ENCODE measurements around the gene OR1F1.

DNA sequence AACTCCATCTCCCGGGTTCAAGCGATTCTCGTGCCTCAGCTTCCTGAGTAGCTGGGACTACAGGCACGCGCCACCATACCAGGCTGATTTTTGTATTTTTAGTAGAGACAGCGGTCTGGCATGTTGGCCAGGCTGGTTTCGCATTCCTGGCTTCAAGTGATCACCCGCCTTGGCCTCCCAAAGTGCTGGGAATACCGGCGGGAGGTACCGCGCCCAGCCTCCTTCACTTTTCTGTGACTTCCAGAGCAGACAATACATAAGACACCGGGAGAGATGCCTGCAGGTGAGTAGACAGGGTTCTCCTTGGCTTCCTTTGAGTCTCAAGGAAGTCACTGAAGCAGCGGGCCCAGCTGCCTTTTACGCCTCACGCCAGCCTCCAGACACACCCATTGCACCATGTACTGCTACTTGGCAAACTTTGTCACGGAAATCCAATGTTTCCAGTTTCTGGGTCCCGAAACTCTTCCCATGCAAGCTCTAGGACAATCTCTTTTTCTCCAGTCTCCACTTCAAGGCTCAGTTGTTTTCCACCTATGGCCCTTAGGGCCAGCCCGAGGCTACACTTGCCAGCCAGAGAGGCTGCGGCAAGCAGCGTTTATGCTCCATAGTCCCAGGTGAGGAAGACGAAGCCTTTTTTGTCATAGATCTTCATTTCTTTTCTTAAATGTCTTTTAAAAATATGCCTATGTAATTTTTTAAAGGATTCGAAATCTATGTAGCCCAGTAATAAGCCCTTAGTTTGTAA is 886 bp upstream of the OR1F1 start:
- TF ChIP-seq CTCF (IDR thresholded peaks at IDR 0.05), result no peak
- no peak for TF ChIP-seq EZH2 (IDR thresholded peaks at IDR 0.05; ENCODE audit: borderline replicate concordance, insufficient read depth, low read depth, low read length, poor library complexity, severe bottlenecking)
